GM13977 (cell line): Measurements from ENCODE around the gene TBC1D9.

Experiments used
- DNase-seq: peaks from one replicate; pipeline ENCODE4 v3.0.0; 2012; ENCODE audit warnings: low spot score
- CTCF ChIP-seq: IDR thresholded peaks from 2 replicates; pipeline ENCODE4 v1.5.1; 2012; ENCODE audit warnings: mild to moderate bottlenecking, control low read depth; ENCODE audit not compliant: insufficient read depth; ENCODE audit errors: extremely low read depth, missing control alignments
- in situ Hi-C: fragments of 300-500 bp; cut with MboI; formaldehyde crosslinking; loops from one replicate; pipeline ENCODE4 v1.12.0; 2022; ENCODE audit warnings: low sequenced_read_pairs, low pct_unique_long_range_greater_than_20kb, mixed read lengths, inconsistent platforms; ENCODE audit not compliant: unreplicated experiment

TBC1D9 gene

DNA sequence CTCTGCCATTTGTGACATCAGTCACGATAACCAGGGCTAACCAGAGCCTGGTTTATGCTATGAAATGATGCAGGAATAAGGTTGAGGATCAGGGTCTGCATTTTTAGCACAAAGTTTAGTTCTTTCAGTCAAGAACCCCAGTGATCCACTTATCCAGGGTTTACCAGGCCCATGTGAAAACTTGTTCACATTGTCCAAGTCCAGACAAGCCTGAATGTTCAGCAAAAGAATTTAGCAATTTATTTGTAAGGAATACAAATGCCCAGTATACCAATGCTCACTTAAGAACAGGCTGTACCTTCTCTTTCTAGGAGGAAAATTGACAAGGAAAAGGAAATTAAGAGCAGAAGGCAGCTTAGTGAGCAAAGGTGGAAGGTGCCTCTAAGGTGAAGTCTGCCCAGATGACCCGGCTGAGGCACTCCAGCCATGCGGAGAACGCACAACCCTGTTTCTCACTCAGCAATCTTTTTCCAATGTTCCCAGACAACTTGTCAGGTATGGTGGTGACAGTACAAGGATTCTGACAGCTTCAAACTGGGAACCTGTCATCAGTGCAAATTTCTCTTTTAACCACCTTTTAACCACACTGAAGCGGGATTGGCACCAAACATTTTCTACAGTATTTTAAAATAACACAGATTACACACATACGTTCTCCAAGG lies 54.0 kb downstream of the TBC1D9 start:
- in situ Hi-C loops, result no loop called here
- DNase-seq, result no peak

DNA sequence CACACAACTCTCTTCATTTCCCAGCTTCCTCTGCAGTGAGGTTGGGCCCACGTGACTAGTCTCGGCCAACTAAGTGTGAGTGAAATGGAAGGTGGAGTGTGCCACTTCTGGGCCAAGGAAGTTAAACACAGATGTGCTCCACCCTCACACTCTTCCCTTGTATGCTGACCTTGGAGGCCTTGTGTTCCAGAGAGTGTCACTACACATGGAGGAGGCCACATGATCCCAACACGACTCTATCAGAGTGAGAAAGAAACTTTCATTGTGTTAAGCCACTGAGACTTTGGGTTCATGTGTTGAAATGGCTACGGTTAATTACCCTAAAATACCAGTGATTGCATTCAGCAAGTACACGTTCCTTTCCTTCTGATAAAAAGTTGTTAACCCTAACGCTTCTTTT lies 55.1 kb downstream of the TBC1D9 start:
- in situ Hi-C loops, result no loop called here
- no peak for DNase-seq
- no peak for TF ChIP-seq CTCF

More for the DNA sequence above, 54.0 kb downstream of the TBC1D9 start:
- no peak for TF ChIP-seq CTCF

- in situ Hi-C loops, result no loop called here
- TF ChIP-seq CTCF, result no peak
- DNase-seq, result no peak
Observed at GRCh38 chr4:140697709-140698560, 58.2 kb downstream of the TBC1D9 start.

- in situ Hi-C loops, result no loop called here
- TF ChIP-seq CTCF, result no peak
- no peak for DNase-seq
Observed at GRCh38 chr4:140695483-140695882, 60.7 kb downstream of the TBC1D9 start.

DNA sequence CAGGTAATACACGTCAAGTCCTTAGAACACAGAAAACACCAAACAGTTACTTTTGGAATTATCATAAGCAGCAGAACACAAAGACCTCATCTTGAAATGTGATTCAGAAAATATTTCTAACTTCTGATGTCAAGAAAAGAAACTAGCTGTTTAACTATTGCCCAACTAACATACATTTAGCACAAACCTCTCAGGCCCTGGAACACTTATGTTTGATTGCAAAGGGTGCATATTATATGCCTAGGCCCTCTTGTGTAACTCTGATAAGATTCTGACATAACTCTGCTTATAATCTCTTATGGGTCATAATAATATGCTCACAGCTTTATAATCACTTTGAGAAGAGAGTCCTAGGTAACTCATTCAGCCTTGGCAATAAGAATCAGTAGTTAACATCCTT lies 62.6 kb downstream of the TBC1D9 start:
- no peak for DNase-seq
- no peak for TF ChIP-seq CTCF
- in situ Hi-C loops, result no loop called here

GRCh38 chr4:140691369-140691768 lies 64.8 kb downstream of the TBC1D9 start:
- DNase-seq, result no peak
- no peak for TF ChIP-seq CTCF
- in situ Hi-C loops, result no loop called here
